ENCODE measurements around the gene LRP1B. TPM values are rescaled to one million over a fixed set of nuclear protein-coding genes. Genes with fewer than 3 reads are reported as not detected.

The LRP1B gene
- total RNA-seq, 2 donors from 2014 or later: 0.91 to 1.2 TPM

DNA sequence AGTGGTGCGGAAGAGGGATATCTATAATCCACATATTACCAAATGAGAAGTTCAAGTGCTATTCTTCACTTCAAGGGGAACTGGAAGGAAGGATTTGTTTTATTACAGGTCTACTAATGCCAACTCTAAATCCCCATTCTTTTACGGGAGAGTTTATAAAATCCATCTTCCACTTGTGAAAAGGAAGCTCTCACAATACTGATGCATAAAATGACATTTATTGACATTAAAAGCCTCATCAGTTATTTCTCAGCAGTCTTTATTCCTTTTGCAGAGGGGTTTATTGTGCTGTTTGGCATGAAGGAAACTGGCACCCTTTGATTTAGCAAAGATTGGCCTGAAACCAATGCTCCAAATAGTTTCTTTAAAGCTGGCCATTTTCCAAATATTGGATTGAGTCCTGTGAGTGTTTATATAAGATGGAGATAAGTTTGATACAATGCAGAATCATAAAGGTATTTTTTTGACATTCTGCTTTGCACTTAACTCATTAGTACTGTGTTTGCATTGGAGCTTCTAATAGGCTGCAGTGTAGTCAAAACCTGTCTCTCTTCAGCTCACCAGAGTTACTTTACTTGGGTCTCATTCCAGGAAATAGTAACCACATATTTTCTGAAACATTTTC, 26.6 kb downstream of the LRP1B start:
- WGBS: 18% methylated on average over 2 of the region's 2 CpGs
- DNase-seq (ENCODE audit: low spot score): no peak
- Histone ChIP-seq H3K9me3 (no peaks in the 10 kb centered on the region), H3K27ac (no peak overlapping the region), H3K4me1 (replicated peaks) (no peaks in the 10 kb centered on the region), H3K36me3 (no peaks in the 10 kb centered on the region), H3K4me3 (no peak overlapping the region), H3K27me3 (replicated peaks; ENCODE audit: insufficient read depth) (no peaks in the 10 kb centered on the region)
- intact Hi-C loops (cut with DNase I): no loop called here
- TF ChIP-seq POLR2A (IDR thresholded peaks at IDR 0.05) (no peak), POLR2AphosphoS5 (IDR thresholded peaks at IDR 0.05) (no peak)
- TF ChIP-seq, protein P1, sequence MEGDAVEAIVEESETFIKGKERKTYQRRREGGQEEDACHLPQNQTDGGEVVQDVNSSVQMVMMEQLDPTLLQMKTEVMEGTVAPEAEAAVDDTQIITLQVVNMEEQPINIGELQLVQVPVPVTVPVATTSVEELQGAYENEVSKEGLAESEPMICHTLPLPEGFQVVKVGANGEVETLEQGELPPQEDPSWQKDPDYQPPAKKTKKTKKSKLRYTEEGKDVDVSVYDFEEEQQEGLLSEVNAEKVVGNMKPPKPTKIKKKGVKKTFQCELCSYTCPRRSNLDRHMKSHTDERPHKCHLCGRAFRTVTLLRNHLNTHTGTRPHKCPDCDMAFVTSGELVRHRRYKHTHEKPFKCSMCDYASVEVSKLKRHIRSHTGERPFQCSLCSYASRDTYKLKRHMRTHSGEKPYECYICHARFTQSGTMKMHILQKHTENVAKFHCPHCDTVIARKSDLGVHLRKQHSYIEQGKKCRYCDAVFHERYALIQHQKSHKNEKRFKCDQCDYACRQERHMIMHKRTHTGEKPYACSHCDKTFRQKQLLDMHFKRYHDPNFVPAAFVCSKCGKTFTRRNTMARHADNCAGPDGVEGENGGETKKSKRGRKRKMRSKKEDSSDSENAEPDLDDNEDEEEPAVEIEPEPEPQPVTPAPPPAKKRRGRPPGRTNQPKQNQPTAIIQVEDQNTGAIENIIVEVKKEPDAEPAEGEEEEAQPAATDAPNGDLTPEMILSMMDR (IDR thresholded peaks at IDR 0.05): no peak

DNA sequence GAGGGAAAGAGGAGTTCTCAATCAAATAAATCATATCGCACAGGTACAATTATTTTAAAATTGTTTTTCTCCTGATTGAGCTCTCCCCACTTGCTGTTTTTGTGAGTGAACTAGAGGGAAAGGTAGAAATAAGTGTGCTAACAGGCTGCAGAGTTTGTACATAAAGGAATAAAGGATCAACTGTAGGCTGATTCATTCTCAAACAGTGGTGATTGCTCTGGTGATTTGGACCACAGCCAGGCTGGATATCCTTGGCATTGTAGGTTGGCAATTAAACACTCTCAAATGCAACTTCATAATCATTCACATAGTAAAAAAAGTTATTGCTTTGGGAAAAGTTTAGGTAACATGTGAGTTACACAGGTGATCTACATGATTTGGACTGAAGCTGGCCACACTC, 29.8 kb downstream of the LRP1B start:
- TF ChIP-seq POLR2A (IDR thresholded peaks at IDR 0.05) (no peak), POLR2AphosphoS5 (IDR thresholded peaks at IDR 0.05) (no peak)
- TF ChIP-seq, protein P1 (IDR thresholded peaks at IDR 0.05): no peak
- Histone ChIP-seq H3K4me1 (replicated peaks) (no peaks in the 10 kb centered on the region), H3K4me3 (no peak overlapping the region), H3K27me3 (replicated peaks; ENCODE audit: insufficient read depth) (no peaks in the 10 kb centered on the region), H3K9me3 (no peaks in the 10 kb centered on the region), H3K27ac (no peak overlapping the region), H3K36me3 (no peaks in the 10 kb centered on the region)
- intact Hi-C loops (cut with DNase I): no loop called here
- WGBS: 86% methylated on average over 1 of the region's 1 CpG
- no peak for DNase-seq (ENCODE audit: low spot score)

DNA sequence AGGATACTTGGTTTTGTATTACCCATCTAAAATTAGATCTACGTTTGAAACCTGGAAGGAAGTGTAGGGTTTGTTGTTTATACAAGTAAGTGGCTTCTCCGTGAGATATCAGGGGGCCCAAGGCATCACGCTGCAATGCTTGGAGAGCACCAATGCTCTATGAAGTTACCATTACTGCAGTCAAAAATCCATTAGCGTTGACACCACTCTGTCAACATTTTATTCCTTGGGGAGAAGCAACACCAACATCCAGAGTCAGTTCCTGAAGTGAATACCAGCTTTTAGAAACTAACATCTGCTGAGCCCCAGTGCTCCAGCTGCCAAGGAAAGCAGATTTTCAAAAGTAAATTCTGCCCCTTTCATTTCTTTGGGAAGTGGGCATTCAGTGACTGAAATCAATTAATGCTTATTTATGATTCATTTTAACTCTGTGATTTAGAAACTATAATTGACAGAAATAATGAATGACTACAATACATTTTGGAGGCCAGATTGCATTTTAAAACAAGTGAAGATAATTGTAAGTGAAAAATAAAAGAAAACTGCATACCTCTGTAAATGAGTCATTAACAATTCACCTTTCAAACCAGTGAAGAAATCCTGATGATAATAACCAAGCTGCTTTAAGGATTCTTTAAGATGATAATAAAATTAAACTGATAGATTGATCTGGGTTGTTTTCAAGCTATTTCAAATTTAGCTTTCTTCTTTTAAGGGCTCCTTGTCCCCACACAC, 30.5 kb downstream of the LRP1B start:
- H3K9me3 ChIP-seq: no peaks in the 10 kb centered on the region
- no peaks in the 10 kb centered on the region for H3K4me1 ChIP-seq (replicated peaks)
- DNase-seq (ENCODE audit: low spot score): no peak
- H3K36me3 ChIP-seq: no peaks in the 10 kb centered on the region
- no peaks in the 10 kb centered on the region for H3K27me3 ChIP-seq (replicated peaks; ENCODE audit: insufficient read depth)
- intact Hi-C loops (cut with DNase I): no loop called here
- 93% methylated on average over 4 of the region's 4 CpGs for WGBS
- no peak overlapping the region for H3K4me3 ChIP-seq
- TF ChIP-seq, protein P1 (IDR thresholded peaks at IDR 0.05): no peak
- TF ChIP-seq POLR2AphosphoS5 (IDR thresholded peaks at IDR 0.05) (no peak), POLR2A (IDR thresholded peaks at IDR 0.05) (no peak)
- no peak overlapping the region for H3K27ac ChIP-seq

DNA sequence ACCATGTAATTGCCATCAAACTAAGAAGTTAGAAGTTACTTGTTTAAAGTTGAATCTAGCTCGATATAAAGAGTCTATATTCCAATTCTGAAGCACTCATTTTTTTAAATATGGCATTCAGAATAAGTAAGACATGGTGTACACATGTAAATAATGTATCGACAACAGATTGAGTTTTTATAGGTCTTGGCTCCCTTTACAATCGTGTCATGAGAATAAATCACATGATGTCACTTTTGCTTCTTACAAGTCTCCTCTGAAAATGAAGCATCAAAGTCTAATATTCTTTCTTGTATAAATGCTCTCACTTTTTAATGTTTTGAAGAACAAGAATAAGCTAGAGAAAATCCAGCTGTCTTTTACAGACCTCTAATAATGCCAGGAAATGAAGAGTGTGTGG, 33.1 kb downstream of the LRP1B start:
- Histone ChIP-seq H3K27ac (no peak overlapping the region), H3K36me3 (no peaks in the 10 kb centered on the region), H3K4me1 (replicated peaks) (no peaks in the 10 kb centered on the region), H3K9me3 (no peaks in the 10 kb centered on the region), H3K4me3 (no peak overlapping the region), H3K27me3 (replicated peaks; ENCODE audit: insufficient read depth) (no peaks in the 10 kb centered on the region)
- intact Hi-C loops (cut with DNase I): no loop called here
- TF ChIP-seq, protein P1 (IDR thresholded peaks at IDR 0.05): no peak
- TF ChIP-seq POLR2A (IDR thresholded peaks at IDR 0.05) (no peak), POLR2AphosphoS5 (IDR thresholded peaks at IDR 0.05) (no peak)
- no peak for DNase-seq (ENCODE audit: low spot score)
- 46% methylated on average over 3 of the region's 3 CpGs for WGBS

DNA sequence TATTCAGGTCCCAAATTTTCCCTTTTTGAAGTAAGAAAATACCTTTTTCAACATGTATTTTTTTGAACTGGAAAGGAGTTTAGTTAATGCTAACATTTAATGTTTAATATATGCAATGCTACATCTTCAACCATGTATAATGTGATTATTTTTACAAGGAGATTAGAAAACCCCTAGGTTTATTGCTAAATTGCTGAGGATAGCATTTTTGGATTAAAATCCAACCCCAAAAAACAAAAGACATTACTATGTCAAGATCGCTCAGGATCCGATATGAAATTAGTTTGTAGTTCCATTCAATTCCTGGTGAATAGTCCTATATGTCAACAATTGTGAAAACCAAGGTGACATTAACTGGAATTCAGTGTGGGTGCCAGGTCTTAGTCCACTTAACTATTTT, 35.2 kb downstream of the LRP1B start:
- H3K27me3 ChIP-seq (replicated peaks; ENCODE audit: insufficient read depth): no peaks in the 10 kb centered on the region
- H3K27ac ChIP-seq: no peak overlapping the region
- H3K36me3 ChIP-seq: no peaks in the 10 kb centered on the region
- H3K4me1 ChIP-seq (replicated peaks): no peaks in the 10 kb centered on the region
- no peak overlapping the region for H3K4me3 ChIP-seq
- no peak for TF ChIP-seq POLR2A (IDR thresholded peaks at IDR 0.05)
- TF ChIP-seq, protein P1 (IDR thresholded peaks at IDR 0.05): no peak
- TF ChIP-seq POLR2AphosphoS5 (IDR thresholded peaks at IDR 0.05): no peak
- no peak for DNase-seq (ENCODE audit: low spot score)
- H3K9me3 ChIP-seq: no peaks in the 10 kb centered on the region
- 85% methylated on average over 2 of the region's 2 CpGs for WGBS
- intact Hi-C loops (cut with DNase I): no loop called here
